Cardiac fibroblast (primary cell): Measurements from ENCODE around the gene PPP3CB.

Source experiments
- DNase-seq, 2 donors: peaks; one replicate each; pipeline versions ENCODE4 v3.0.0 to v3.0.0-alpha.2; 2010; ENCODE audit warnings: low read depth in 2 of 2
- H3K4me3 ChIP-seq, 2 donors: replicated peaks in 1 of 2; 1 replicate in 1 of 2; 2 replicates in 1 of 2; pipeline ENCODE4 v1.5.1; 2011; ENCODE audit warnings: low read depth in 2 of 2, low read length in 2 of 2, mild to moderate bottlenecking in 2 of 2, moderate library complexity in 1 of 2
- CTCF ChIP-seq: IDR thresholded peaks from one replicate; pipeline ENCODE4 v1.5.1; 2011; ENCODE audit warnings: low read depth, mild to moderate bottlenecking, low read length, inconsistent platforms

PPP3CB gene

GRCh38 chr10:73448384-73448783 lies 47.4 kb downstream of the PPP3CB start:
- no peak for DNase-seq
- TF ChIP-seq CTCF: no peak
- no peak overlapping the region for H3K4me3 ChIP-seq

DNA sequence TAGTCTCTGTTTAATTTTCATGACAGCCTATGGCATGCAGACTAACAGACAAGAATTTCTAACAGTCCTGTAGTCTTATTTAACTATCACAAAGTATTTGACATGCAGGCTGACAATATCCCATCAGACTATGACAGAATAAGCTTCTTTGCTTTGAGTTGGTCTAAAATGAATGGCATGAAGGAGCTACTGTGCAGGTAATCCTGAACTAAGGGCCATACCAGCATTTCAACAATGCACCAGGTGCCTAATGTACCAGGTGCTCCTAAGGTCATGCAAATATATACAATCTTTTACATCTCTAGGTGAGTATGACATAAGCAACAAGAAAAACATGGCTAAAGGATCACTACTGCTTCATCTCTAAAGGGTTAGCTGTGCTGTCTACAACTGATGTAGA lies 48.9 kb downstream of the PPP3CB start:
- DNase-seq: no peak
- TF ChIP-seq CTCF: no peak
- H3K4me3 ChIP-seq: no peak overlapping the region

GRCh38 chr10:73444457-73444856 lies 51.4 kb downstream of the PPP3CB start:
- no peak for TF ChIP-seq CTCF
- no peak overlapping the region for H3K4me3 ChIP-seq
- DNase-seq: no peak

GRCh38 chr10:73439605-73440312 lies 56.1 kb downstream of the PPP3CB start:
- peak; percentile 44 to 68 for DNase-seq
- no peak overlapping the region for H3K4me3 ChIP-seq
- TF ChIP-seq CTCF: no peak

DNA sequence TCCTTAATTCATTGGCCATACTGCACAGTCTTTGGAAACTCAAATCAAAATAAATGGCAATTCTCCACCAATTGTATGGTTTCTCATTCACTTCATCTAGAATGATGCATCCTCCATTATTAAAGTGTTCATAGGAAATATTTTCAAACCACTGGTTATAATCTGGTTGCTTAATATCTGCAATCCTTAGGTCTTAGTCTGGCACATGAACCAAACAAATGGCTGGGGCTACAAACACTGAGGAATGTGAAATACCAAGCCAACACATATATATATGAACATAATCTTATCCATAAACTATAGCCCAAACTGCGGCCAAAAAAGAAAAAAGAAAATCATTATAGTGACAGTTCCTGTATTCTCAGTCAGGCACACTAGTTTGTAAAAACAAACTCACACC lies 56.8 kb downstream of the PPP3CB start:
- TF ChIP-seq CTCF: no peak
- DNase-seq: peak; percentile 33 to 59
- no peak overlapping the region for H3K4me3 ChIP-seq

GRCh38 chr10:73433538-73433867 lies 62.3 kb downstream of the PPP3CB start, which contains the start of gene MSS51:
MSS51 (minus strand) TSS chr10:73433561; CDS start chr10:73428284, 5,277 bp downstream.
- no peak within 1 kb of the TSS for H3K4me3 ChIP-seq
- DNase-seq: no peak
- no peak for TF ChIP-seq CTCF
